GM19043 (cell line): ENCODE results near the gene NDUFS6.
"Not testable (repeated sequence)": the region's sequence is repeated elsewhere in the genome, so short reads cannot be mapped to it uniquely, and the experiment has no call there.

Experiments
- ATAC-seq: cut with Tn5 transposase; IDR thresholded peaks from one replicate; pipeline ENCODE4 v1.9.1; 2021; ENCODE audit warnings: low read depth; ENCODE audit not compliant: unreplicated experiment

Gene NDUFS6

GRCh38 chr5:1830571-1831228 is 29.5 kb downstream of the NDUFS6 start:
- ATAC-seq = no peak

GRCh38 chr5:1831257-1831656 is 30.1 kb downstream of the NDUFS6 start:
- ATAC-seq = no peak

DNA sequence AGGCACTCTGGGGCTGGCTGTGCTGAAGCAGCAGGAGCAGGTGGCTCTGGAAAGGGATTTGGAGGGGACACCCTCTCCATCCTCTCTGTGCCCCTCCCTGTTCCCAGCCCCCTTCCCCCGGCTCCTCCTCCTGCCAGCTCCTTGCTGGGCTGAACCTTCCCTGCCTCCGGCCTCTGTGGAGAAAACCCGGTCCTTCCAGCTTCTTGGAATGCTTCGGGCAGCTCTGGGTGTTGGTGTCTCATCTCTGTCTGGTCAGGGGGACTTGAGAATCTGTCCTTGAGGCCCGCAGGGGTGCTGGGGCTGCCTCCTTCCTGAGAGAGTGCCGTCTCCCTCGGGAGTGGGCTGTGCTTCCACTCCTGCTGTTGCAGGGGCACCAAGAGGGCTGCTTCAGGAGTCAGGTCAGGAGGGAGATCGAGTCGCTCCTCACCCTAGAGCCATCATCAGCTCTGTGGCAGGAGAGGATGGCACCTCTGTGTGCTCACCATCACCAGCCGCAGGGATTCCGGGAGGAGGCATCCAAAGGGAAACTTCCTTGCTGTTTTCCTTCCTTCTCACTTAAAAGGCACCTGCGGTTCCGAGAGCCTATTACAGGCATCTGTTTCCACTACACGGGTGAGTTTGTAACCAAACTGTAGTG is 30.6 kb downstream of the NDUFS6 start:
- ATAC-seq = no peak

DNA sequence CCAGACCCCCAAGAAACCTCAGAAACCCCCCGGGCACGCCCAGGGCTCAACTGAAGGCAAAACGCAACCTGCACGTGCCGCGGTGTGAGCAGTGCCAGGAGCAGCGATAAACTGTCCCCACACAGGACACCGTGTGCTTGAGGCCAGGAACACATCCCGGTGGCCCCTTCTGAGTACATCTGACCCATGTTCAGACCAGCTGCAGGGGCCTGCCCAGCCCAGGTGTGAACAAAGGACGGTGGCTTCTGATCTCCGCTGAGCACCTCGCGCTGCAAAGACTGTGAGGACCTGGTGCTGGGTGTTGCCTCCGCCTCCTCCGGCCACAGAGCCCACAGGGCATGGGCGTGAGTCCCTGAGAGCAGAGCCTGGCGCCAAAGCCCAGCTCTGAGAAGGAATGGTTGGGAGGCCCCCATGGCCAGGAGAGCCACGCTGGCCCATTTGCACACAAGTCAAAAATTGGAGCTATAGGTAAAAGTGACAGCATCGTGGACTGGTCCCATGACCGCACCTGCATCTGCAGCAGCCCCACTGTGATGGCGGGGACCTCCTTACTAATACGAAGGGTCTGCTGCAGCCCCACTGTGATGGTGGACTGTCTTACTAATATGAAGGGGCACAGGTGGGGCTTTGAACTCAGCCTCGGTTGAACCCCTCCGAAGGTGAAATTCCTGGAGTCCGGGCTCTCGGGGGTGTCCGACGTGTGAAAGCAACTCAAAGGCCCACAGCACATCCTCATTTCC is 31.5 kb downstream of the NDUFS6 start:
- ATAC-seq = no peak

GRCh38 chr5:1833264-1834021 is 32.2 kb downstream of the NDUFS6 start:
- ATAC-seq = no peak

DNA sequence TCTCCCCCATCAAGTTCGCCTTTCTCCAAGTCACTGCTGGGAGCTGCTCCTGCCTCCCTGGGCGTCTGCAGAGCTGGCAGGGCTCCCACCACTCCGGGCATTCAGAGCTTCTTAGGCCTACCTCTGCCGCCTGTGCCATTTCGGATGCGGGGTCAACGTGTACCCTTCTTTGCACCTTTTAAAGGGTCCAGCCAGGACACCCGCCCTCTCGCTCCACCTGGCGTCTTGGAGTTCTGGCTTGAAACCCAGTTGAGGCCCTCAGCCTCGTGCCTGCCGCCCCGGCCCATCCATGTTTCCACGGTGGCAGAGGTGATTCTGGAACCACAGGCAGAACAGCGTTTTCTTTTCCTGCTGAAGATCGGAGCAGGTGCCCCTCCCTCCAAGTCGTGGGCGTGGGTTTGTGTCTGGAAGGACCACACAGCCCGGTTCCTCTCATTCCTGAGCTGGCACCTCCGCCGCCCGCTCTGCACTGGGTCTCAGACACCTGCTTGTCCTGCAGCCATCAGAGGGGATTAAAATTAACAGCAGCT is 32.9 kb downstream of the NDUFS6 start:
- ATAC-seq = no peak

GRCh38 chr5:1834721-1835429 is 33.7 kb downstream of the NDUFS6 start:
- ATAC-seq = no peak

DNA sequence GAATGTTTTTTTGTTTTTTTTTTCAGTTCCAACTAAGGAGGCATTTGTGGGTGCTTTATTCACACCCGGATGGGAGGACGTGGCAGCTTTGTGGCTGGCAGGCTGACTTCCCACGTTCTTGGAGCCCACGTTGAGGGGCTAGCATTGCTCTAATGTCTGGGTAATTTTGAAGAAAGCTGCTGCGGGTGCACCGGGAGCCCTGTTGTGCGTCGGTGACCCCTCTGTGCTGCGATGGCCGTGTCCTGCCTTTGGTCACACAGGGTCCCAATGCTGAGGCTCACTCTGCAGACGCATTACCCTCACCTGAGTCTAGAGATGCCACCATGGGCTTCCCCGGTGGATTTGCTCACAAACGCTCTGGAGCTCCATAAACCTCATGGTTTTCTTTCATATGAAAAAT is 34.2 kb downstream of the NDUFS6 start:
- no peak for ATAC-seq

DNA sequence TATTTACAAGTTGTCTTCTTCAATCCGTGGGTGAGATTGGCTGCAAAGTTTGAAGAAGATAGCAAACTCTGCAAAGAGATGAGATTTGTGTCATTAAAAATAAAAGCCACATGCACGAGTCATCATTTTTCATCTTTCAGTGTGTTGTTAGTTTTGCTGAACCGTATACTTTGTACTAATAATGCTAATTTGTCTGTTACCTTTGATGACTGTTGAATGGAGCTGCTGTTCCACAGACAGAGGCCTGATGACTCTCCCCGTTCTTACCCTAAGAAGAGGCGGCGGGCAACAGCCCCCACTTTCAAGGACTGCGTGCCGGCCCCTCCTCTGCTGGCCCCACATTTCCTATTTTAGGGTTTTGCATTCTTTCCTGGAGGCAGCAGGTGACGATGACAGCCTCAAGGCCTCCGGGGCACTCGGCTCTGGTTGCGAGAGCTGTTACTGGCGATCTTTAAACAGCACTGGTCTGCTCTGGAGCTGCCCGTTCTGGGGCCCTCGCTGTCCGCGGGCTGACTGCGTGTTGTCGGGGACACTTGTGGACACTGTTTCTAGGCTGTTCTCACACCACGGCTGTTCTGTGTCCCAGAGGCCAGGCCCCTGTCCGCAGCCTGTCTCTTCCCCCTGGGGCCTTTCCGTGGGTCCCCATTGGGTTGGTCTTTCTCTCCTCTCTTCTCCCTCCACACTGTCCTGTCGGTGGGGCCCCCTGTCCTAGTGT is 35.1 kb downstream of the NDUFS6 start:
- no peak for ATAC-seq

DNA sequence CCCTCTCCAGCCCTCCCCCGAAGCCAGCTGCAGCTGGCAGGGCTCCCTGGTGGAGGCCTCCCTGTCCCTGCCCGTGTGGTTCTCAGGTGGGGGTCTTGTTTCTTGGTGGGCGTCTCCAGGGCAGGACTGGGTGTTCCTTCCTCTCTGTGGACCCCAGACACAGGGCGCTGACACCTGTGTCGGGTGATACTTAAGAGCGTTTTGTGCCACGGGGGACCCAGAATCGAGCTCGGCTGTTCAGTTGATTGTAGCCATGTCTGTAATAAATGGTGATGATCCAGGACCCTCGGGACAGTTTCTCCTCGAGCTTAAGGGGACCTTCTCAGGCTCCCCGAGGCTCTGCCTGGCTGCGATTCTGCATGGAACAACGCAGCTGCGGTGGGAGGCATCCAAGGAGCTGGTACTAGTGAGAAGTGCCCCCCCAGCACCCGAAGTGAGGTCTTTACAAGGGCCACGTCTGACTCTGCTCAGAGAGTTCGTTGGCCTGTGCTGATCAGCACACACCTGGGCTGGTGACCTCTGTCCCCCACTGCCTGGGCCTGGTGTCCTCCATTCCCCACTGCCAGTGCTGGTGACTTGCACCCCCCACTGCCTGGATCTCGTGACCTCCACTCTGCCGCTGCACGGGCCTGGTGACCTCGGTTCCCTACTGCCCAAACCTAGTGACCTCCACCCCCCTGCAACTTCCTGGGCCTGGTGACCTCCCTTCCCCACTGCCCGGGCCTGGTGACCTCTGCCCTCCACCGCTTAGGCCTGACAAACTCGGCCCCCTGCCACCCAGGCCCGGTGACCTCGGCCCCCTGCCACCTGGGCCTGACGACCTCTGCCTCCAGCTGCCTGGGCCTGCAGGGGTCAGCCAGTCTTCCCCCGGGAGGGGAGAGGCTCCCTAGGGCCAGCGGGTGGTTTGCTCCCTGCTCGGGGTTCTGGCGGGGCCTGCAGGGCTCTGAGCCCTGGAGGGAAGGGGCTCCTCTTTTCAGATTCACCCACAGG is 36.0 kb downstream of the NDUFS6 start:
- ATAC-seq = no peak

DNA sequence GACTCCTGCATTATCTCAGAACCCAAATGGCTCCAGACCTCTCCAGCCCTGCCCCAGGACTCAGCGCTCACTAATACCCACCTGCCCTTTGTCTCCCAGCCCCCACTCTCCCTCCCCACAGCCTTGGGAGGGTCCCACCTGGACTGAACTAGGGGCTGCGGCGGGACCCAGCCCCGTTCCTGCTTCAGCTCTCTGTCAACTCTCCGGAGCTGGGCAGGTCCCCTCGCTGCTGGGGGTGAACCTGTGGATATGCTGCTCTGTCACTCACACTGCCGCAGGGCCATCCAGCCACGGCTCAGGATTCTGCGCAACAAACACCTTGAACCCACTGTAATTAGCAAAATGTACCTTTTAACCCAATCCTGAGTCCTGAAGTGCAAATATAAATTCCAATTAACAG is 36.8 kb downstream of the NDUFS6 start:
- no peak for ATAC-seq

DNA sequence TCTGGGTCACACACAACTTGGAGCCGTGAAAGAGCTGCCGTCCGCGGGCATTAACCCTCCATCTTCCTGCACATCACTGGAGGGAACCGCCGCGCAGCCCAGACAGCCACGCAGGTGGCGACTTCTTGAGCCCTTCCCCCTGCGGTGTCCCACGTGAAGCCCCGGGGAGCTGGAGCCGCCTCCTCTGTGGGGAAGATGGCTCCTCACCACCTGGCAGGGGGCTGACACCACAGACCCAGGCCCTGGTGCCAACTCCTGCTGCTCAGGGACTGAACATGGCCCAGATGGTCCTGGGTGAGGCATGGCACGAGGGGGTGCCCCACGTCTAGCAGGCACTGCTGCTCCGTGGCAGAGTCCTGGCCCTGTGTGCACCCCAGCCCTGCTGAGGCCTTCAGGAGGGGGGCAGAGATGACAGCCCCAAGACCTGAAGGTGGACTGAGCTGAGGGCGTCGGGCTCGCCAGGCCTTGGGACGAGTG is 38.9 kb downstream of the NDUFS6 start:
- no peak for ATAC-seq

DNA sequence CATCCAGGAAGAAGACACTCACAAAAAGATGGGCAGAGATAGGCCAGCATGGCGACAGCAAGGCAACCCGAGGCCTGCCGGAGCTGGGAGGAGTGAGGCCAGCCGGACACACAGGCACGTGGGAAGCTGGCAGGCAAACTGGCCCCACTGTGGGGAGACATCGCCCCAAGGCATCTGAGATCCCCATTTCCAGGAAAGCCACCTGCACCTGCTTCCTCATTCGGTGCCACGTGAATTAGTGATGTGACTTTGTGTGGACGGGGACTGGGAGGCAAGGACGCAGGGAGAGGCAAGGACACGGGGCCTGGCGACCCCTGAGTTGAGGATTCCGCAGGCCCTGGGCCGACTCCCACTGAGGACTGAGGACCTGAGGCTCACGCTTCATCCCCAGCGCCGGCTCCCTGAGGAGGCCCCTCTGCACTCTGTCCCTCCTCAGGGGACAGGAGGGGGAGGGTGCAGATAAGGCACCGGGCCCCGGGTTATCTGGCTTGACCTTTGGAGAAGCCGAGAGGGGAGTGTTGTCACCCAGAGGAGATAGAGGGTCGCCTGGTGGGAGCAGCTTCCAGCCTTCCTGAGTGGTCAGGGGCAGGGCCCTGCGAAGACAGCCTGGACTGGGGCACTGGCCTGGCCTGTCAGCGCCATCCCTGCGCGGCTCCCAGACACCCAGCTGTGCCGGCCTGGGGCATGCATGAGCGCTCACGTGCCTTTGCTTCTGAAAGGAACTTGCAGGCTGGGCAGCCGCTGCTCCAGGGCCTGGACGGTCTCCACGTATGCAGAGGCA is 39.7 kb downstream of the NDUFS6 start:
- ATAC-seq = no peak

GRCh38 chr5:1842004-1842819 is 41.0 kb downstream of the NDUFS6 start:
- ATAC-seq = no peak

GRCh38 chr5:1843761-1844160 is 42.6 kb downstream of the NDUFS6 start:
- not testable (repeated sequence) for ATAC-seq

DNA sequence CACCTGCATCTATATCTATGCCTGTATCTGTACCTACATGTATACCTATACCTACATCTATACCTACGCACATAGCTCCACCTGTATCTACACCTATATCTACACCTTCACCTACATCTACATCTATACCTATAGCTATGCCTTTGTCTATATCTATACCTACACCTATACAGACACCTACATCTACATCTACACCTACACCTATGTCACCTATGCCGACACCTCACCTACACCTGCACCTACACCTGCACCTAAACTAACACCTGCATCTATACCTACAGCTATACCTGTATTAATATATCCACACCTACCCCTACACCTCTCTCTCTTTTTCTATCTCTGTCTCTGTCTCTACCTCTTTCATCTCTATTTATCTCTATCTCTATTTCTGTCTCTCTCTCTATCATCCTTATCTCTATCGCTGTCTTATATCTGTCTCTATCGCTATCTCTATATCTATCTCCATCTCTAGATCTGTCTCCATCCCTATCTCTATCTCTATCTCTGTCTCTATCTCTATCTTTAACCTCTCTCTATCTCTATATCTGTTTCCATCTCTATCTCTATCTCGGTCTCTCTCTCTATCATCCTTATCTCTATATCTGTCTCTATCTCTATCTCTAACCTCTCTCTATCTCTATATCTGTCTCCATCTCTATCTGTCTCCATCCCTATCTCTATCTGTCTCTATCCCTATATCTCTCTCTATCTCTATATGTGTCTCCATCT is 43.7 kb downstream of the NDUFS6 start:
- no peak for ATAC-seq
